ENCODE measurements around the gene ELMO3.

ELMO3 gene

DNA sequence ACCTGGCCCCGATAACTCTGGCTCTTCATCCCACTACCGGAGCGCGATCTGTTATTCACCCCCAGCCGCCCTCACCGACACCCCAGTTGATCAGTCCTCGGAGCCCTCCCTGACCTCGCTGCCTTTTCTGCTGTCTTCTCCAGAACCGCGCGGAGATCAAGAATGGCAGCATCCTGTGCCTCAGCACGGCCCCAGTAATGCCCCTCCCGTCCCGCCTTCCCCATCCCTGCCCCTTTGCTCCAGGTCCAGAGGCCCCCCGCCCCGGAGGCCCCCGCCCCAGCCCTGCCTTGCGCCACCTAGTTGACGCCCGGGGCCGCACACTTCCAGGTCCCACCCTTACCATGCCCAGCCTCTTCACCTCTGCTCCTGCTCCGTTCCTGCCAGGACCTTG is 872 bp downstream of the ELMO3 start:
- no peak for DNase-seq

DNA sequence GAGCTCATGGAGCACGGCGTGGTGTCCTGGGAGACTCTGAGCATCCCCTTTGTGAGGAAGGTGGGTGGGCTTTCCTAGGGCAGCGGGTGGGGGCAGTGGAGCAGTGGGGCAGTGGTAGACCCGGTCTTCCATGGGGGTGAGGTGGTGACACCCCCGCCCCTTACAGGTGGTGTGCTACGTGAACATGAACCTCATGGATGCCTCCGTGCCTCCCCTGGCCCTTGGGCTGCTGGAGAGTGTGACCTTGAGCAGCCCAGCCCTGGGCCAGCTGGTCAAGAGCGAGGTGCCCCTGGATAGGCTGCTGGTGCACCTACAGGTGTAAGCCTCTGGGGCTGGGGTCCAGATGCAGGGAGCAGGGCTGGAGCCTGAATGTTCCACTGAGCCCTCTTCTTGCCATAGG is 1.6 kb downstream of the ELMO3 start:
- DNase-seq, result no peak

DNA sequence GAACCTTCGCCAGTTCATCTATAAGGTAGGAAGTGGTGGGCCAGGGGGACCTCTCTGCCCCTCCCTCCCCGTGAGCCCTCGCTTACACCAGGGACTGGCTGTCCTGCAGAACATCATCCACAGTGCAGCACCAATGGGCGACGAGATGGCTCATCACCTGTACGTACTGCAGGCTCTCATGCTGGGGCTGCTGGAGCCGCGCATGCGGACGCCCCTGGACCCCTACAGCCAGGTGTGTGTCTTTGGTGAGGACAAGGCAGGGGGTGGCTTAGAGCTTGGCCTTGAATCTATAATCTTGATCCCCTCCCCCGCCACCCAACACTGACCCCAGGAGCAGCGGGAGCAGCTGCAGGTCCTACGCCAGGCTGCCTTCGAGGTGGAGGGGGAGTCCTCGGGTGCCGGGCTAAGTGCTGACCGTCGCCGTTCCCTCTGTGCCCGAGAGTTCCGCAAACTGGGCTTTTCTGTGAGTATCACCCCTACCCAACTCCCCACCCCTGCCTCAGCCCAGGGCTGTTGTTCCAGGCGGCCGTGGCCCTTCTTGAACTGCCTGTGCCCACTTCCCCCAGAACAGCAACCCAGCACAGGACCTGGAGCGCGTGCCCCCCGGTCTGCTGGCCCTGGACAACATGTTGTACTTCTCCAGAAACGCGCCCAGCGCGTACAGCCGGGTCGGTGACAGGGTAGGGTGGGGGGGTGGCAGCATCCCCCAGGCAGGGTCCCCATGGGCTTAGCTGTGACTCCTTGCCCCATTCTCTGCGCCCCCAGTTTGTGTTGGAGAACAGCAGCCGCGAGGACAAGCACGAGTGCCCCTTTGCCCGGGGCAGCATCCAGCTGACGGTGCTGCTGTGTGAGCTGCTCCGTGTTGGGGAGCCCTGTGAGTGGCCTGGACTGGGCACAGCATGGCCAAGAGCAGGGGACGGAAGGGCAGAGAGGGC is 2.7 kb downstream of the ELMO3 start:
- DNase-seq, result no peak

GRCh38 chr16:67202426-67202825 is 3.5 kb downstream of the ELMO3 start:
- no peak for DNase-seq

DNA sequence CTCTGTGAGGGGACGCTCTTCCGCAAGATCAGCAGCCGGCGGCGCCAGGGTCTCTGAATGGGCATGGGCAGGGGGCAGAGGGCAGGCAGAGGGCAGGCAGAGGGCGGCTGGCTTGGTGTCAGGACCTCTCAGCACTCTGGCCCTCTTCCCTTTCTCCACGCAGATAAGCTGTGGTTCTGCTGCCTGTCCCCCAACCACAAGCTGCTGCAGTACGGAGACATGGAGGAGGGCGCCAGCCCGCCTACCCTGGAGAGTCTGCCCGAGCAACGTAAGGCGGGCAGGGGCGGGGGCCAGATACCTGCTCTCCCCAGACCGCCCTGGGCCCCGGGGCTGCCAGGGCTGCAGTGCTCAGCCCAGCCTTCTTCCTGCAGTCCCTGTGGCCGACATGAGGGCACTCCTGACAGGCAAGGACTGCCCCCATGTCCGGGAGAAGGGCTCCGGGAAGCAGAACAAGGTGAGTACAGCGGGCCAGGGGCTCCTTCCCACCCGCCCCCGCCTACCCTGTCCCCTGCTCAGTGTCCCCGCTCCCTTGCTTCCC is 4.1 kb downstream of the ELMO3 start:
- DNase-seq, result no peak

DNA sequence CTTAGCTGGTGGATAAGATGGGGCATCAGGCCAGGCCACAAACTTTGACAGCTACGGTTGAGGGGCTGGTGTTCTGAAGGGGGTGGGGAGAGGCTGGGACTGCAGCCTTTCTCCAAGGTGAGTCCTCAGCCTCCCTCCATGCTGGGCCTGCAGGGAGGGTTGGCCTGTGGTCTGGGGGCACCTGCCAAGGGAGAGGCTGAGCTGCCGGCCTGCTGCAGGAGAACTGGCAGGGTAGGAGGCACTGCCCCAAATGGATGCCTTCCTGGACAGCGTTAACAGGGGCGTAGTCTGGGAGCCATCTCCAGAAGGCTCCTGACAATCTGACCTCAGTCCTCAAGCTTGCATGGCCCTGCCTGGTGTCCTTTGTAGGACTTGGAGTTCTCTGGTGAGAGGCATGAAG is 5.1 kb downstream of the ELMO3 start:
- DNase-seq, result no peak

GRCh38 chr16:67206129-67206837 is 7.4 kb downstream of the ELMO3 start:
- DNase-seq, result no peak

GRCh38 chr16:67206838-67207248 is 7.9 kb downstream of the ELMO3 start:
- DNase-seq, result no peak

- DNase-seq, result no peak
Observed at GRCh38 chr16:67207249-67208091, 8.5 kb downstream of the ELMO3 start.

DNA sequence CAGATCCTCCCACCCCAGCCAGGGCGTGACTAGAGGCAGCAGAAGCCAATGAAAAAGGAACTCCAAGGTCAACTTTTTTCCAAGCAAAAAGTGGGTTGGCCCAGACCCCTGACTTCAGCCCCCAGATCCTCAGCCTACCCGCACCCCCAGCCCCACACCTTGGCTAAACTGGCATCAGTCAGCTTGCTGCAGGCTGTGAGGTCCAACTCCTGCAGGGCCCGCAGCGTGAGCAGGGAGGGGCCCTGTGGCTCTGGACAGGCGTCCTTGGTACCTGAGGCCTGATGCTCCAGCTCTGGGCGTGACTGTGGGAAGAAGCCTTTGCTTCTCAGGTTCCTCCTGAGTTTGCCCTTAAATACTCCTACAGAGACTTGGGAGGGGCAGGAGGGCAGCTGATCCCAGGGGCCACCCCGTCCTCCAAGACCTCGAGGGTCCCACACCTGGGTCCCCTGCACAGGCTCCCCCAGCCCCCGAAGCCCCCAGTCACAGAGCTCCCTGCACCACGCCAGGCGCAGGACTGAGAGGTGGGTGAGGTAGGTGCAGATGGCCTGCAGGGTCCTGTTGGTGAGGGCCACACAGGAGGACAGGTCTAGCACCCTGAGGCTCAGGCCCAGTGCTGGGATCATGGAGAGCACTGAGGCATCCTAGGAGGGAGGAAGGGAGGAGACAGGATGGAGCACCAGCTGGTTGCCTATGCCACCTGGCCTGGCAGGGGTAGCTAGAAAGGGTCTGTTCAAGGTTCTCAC is 9.4 kb downstream of the ELMO3 start:
- no peak for DNase-seq

DNA sequence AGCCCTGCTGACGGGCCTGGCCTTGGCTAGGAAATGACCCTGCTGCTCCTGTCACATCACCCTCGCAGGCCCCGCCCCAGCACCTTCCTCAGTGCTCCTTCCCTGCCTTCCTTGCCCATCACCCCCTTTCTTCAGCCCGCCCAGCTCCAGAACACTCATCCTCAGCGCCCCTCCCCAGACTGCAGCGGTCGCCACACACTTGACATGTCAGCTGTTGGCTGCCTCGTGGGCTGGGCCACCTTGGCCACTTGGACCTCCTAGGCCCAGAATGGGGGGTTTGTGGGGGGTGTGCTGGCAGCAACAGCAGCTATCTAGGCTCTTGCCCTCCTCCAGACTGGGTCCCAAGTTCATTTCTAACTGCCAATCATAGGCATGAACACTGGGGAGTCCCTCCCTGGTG is 10.6 kb downstream of the ELMO3 start:
- no peak for DNase-seq

DNA sequence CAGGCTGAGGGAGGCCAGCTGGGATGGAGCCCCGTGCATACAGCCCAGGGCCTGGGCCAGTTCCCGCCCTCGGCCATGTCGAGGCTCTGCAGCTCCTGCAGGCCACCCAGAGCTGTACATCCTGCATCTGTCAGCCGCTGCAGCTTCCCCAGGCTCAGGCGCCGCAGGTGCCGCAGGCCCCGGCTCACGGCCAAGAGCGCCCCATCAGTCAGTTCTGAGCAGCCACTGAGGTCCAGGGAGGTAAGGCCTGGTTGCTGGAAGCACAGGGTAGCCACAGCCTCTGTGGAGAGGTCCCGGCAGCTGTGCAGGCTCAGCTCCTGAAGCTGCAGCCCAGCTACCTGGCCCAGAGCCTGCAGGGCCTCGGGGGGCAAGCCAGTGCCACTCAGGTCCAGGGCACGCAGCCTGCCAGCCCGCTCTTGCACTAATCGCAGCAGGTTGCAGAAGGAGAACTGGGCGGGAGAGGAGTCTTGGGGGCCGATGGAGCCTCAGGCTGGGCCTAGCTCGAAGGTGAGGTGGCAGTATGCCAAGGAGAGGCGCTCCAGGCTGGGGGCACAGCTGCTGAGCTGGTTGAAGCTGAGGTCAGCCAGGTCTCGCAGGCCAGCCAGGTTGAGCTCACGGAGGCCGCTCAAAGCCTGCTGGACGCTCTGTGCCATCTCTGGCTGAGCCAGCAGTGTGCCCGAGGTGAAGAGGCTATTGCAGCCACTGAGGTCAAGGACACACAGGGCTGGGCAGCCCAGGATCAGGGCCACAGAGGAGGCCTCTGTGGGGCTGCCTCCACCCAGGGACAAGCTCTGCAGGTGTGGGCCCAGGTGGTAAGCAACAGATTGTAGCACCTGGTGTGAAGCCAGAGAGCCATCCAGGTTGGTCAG is 11.4 kb downstream of the ELMO3 start:
- DNase-seq, result no peak

DNA sequence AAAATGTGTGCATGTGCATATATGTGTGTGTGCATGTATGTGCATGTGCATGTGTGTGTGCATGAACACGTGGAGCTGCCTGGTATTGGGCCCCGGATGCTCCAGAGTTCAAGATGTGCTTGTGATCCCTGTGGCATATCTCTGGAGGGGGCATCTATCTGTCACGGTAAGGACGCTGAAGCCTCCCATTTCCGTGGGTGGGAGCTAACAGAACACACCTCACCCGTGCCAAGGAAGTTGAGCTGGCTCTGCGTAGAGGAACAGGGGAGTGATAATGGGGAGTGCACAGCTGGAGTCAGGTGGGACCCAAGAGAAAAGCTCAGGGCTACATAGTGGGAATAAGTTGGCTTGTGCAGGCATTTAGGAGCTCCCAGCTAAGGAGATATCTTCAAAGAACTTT is 12.7 kb downstream of the ELMO3 start:
- DNase-seq, result no peak

- DNase-seq, result no peak
Observed at GRCh38 chr16:67212766-67213165, 13.8 kb downstream of the ELMO3 start.

- no peak for DNase-seq
Observed at GRCh38 chr16:67213197-67214019, 14.5 kb downstream of the ELMO3 start.

DNA sequence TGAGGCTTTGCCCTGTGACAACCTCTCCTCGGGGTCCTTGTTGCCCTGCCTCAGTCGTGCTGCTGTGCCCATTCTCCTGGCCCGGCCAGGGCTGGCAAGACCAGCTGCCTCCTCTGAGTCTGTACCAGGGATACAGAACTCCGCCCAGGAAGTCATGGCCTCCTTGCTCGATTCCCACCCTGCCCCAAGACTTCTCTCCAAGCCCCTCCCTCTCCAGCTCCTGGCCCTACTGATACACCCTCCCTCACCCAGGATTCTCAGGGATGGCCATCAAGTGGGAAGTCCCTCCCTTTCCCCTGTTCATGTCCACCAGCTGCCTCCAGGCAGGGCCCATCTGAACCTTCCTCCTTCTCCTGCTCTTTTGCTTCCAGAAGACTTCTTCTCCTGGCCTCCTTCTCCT is 16.8 kb downstream of the ELMO3 start:
- no peak for DNase-seq

GRCh38 chr16:67216612-67217490 is 17.9 kb downstream of the ELMO3 start:
- peak in 4 of 14 donors; percentile 10 to 23 (median 18) for DNase-seq

DNA sequence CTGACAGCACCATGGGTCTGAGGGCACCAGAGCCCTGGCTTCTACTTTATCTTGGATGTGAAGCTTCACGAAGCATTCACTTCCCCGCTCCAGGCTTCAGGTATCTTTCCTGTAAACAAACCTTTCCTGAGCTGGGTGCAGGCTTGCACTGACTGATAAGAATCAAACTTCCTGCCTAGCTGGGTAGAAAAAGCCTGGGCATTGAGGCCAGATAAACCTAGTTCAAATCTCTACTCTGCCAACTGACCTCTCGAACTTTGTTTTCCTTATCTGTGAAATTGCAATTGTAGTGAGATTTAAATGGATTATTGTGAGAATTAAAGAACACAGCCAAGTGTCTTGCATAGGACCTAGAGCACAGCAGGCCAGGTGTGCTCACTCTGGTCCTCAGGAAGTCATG is 25.1 kb downstream of the ELMO3 start:
- no peak for DNase-seq

DNA sequence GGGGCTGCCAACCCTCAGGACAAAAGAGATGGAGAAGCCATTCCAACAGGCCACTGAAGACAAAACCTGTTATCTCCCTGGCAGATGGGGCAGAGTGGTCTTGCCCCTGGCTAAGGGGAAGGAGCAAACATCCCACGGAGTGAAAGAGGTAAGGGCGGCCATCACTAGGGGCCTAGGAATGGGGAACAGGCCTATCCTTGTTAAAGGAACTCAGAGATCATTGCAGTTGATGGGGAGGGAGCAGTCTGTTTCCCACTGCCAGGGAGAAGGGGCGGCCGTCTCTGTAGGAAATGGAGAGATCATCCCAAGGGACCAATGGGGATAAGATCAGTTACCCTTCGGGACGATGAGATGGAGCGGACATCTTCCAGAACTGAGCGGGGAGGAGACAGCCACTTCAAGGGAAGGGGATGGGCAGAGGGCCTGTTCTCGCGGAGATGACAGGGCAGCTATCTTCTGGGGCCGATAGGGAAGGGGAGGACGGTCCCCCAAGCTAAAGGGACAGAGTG is 27.4 kb downstream of the ELMO3 start:
- no peak for DNase-seq

Data from C1 segment of cervical spinal cord (tissue), 14 donors.